HL-60/S4 treated with retinoic acid at 250 ng/mL for 4 days and 3 days (cell line): ENCODE measurements around the gene ZIC2.
"Not testable (repeated sequence)": the region's sequence is repeated elsewhere in the genome, so short reads cannot be mapped to it uniquely, and the experiment has no call there.

Experiments used
- in situ Hi-C: fragments of 300-500 bp; cut with MboI; formaldehyde crosslinking; loops from 2 replicates; pipeline ENCODE4 v1.7.0; 2022; ENCODE audit warnings: low sequenced_read_pairs

ZIC2 gene

DNA sequence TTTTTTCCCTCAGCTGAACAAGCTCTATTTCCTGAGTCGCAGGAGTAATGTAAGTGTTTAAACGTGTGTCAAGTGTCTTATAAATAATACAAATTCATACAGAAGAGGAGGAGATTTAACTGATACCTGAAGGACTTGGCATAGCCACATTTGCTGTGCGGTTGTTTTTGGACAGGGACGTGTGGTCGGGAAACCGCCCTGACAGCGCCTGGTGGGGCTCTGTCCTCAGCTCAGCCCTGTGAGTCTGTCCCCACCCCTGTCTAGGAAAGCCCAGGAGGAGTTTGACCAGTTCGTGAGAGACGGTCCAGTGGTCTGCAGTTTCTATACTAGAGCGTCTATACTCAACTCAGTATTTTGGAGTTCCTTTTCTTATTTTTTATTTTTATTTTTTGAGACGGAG, 16.7 kb downstream of the ZIC2 start:
- in situ Hi-C loops = no loop called here

- in situ Hi-C loops = no loop called here
These were observed 33.0 kb downstream of the ZIC2 start for GRCh38 chr13:100014621-100015020.

DNA sequence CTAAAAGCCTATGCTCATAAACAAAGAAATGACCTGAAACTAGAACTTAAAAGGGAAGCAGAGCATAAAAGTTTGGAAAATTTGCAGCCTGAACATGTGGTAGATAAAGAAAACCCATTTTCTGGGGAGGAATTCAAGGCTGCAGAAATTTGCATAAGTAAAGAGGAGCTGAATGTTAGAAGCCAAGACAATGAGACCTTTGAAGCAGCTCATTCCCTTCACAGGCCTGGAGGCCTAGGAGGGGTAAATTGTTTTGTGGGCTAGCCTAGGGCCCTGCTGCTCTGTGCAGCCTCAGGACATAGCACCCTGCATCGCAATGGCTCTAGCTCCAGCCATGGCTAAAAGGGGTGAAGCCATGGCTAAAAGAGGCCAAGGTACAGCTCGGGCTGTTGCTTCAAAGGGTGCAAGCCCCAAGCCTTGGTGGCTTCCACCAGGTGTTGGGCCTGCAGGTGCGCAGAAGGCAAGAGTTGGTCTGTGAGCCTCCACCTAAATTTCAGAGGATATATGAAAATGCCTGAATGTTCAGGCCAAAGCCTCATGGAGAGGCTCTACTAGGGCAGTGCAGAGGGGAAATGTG, 38.3 kb downstream of the ZIC2 start:
- in situ Hi-C loops = no loop called here

- in situ Hi-C loops = no loop called here
These were observed 41.2 kb downstream of the ZIC2 start for GRCh38 chr13:100022798-100023197.

DNA sequence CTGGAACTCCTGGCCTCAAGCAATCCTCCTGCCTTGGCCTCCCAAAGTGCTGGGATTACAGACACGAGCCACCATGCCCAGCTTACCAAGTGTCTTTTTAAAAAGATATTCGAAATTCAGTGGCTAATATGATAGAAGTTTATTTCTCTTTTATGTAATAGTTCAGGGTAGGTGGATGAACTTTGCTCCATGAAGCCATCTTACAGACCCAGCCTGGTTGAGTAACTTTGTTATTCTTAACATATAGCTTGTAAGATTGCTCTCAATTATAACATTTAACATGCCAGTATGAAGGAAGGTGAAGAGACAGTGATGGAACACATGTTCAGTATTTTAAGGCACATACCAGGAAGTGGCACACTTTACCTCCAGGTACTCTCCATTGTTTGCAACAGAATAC, 42.4 kb downstream of the ZIC2 start:
- in situ Hi-C loops = no loop called here

DNA sequence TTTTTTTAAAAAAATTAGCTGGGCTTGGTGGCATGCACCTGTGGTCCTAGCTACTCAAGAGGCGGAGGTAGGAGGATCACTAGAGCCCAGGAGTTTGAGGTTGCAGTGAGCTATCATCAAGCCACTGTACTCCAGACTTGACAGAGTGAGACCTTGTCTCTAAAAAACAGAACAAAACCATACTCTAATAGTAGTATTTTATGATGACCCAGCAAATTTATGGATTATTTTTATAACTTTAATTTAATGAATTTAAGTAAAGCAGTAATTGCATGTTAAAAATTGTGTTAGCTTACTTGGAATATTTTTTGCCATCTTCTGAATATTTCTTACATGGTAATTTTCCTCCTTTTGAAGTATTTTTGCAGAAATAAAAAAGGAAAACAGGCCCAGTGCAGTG, 48.3 kb downstream of the ZIC2 start:
- in situ Hi-C loops = no loop called here

DNA sequence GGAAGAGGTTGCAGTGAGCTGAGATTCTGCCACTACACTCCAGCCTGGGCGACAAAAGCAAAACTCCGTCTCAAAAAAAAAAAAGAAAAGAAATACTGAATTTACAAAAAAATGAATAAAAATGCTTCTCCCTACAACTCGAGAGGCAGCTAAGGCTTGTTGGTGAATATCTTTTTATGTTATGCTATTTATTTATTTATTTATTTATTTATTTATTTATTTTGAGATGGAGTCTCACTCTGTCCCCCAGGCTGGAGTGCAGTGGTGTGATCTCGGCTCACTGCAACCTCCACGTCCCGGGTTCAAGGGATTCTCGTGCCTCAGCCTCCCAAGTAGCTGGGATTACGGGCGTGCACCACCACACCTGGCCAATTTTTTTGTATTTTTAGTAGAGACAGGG, 51.1 kb downstream of the ZIC2 start:
- in situ Hi-C loops = not testable (repeated sequence)

DNA sequence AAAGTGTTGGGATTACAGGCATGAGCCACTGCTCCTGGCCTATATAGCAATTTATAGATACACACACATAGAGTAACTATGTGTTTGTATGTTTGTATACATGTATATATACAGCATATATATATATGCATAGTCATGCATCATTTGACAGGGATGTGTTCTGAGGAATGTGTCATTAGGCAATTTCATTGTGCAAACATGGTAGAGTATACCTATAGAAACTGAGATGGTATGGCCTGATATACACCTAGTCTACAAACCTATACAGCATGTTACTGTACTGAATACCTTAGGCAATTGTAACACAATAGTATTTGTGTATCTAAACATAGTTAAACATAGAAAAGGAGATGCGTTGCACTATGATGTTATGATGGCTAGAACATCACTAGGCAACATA, 54.4 kb downstream of the ZIC2 start:
- in situ Hi-C loops = no loop called here
